ENCODE data around the gene SLC35F3. TPM values are rescaled to one million over a fixed set of nuclear protein-coding genes. Genes with fewer than 3 reads are reported as not detected.
"Not testable (repeated sequence)": the region's sequence is repeated elsewhere in the genome, so short reads cannot be mapped to it uniquely, and the experiment has no call there.

The SLC35F3 gene
- total and polyA plus RNA-seq, 9 donors, result 0.04 to 0.69 (median 0.17) TPM; not detected in 3

GRCh38 chr1:234296496-234296895 lies 392.0 kb downstream of the SLC35F3 start:
- Histone ChIP-seq H3K4me3 (no peak overlapping the region), H3K9me3 (peaks cover 0 to 3% of the 10 kb centered on the region in 2 donors), H3K27ac (no peak overlapping the region), H3K4me1 (ENCODE audit: insufficient read depth) (no peaks in the 10 kb centered on the region), H3K27me3 (no peaks in the 10 kb centered on the region), H3K36me3 (no peaks in the 10 kb centered on the region)
- WGBS, 3 donors, result 75 to 81% (median 77%) methylated on average over 4 of the region's 4 CpGs
- TF ChIP-seq CTCF (IDR thresholded peaks at IDR 0.05) (no peak), EP300 (IDR thresholded peaks at IDR 0.05) (no peak), POLR2A (IDR thresholded peaks at IDR 0.05) (no peak)
- DNase-seq, result no peak
- intact Hi-C loops (cut with DNase I), result no loop called here

GRCh38 chr1:234297668-234298067 lies 393.2 kb downstream of the SLC35F3 start:
- Histone ChIP-seq H3K36me3 (no peaks in the 10 kb centered on the region), H3K9me3 (peaks cover 0 to 3% of the 10 kb centered on the region in 2 donors), H3K27ac (no peak overlapping the region), H3K4me3 (no peak overlapping the region), H3K27me3 (no peaks in the 10 kb centered on the region), H3K4me1 (ENCODE audit: insufficient read depth) (no peaks in the 10 kb centered on the region)
- WGBS, 3 donors, result 83 to 93% (median 88%) methylated on average over 1 of the region's 1 CpG
- TF ChIP-seq POLR2A (IDR thresholded peaks at IDR 0.05), result no peak
- TF ChIP-seq EP300 (IDR thresholded peaks at IDR 0.05), result no peak
- no peak for TF ChIP-seq CTCF (IDR thresholded peaks at IDR 0.05)
- intact Hi-C loops (cut with DNase I), result no loop called here
- no peak for DNase-seq

DNA sequence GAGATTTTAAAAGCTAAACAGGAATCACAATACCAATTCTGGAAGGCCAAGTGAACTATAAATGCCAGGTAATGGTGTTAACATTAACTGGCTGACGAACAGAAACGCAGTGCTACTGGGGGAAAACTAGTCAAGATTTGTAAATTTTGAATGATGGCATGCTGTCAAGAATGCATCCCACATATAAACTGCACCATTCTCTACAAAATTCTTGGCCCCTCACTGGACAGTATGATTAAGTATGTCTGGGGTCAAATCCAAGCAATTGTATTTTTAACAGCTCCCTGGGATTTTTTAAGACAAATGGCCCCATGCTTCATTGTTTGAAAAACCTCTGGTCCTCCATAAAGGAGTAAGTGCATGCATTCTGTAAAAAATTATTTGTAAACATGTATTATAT lies 395.6 kb downstream of the SLC35F3 start:
- Histone ChIP-seq H3K27me3 (no peaks in the 10 kb centered on the region), H3K4me1 (ENCODE audit: insufficient read depth) (no peaks in the 10 kb centered on the region), H3K27ac (no peak overlapping the region), H3K36me3 (no peaks in the 10 kb centered on the region), H3K4me3 (no peak overlapping the region), H3K9me3 (peaks cover 0 to 3% of the 10 kb centered on the region in 2 donors)
- WGBS, 3 donors, result 65 to 79% (median 68%) methylated on average over 2 of the region's 2 CpGs
- no peak for DNase-seq
- TF ChIP-seq POLR2A (IDR thresholded peaks at IDR 0.05), result no peak
- no peak for TF ChIP-seq EP300 (IDR thresholded peaks at IDR 0.05)
- intact Hi-C loops (cut with DNase I), result no loop called here

DNA sequence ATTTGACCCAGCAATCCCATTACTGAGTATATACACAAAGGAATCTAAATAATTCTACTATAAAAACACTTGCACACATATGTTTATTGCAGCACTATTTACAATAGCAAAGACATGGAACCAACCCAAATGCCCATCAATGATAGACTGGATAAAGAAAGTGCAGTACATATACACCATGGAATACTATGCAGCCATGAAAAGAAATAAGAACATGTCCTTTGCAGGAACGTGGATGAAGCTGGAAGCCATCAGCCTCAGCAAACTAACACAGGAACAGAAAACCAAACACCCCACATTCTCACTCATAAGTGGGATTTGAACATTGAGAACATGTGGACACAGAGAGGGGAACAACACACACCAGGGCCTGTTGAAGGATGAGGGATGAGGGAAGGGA lies 397.2 kb downstream of the SLC35F3 start:
- intact Hi-C loops (cut with DNase I); DNase-seq; H3K9me3 ChIP-seq; H3K4me1 ChIP-seq (ENCODE audit: insufficient read depth); H3K27ac ChIP-seq; H3K36me3 ChIP-seq; H3K27me3 ChIP-seq; H3K4me3 ChIP-seq: not testable (repeated sequence)
- WGBS, 3 donors, result 69 to 88% (median 81%) methylated on average over 1 of the region's 1 CpG

GRCh38 chr1:234302354-234302962 lies 398.0 kb downstream of the SLC35F3 start:
- no peaks in the 10 kb centered on the region for H3K36me3 ChIP-seq
- TF ChIP-seq EP300 (IDR thresholded peaks at IDR 0.05), result no peak
- no peak for TF ChIP-seq CTCF (IDR thresholded peaks at IDR 0.05)
- TF ChIP-seq POLR2A (IDR thresholded peaks at IDR 0.05), result no peak
- H3K9me3 ChIP-seq, result peaks cover 0 to 3% of the 10 kb centered on the region in 2 donors
- H3K27ac ChIP-seq, result no peak overlapping the region
- H3K4me3 ChIP-seq, result no peak overlapping the region
- intact Hi-C loops (cut with DNase I), result no loop called here
- H3K4me1 ChIP-seq (ENCODE audit: insufficient read depth), result no peaks in the 10 kb centered on the region
- H3K27me3 ChIP-seq, result no peaks in the 10 kb centered on the region
- DNase-seq, result no peak
- WGBS, 3 donors, result 75 to 78% (median 76%) methylated on average over 6 of the region's 6 CpGs

All from ovary (tissue), 9 donors.